Measurements from ENCODE around the gene CABP2. TPM values are rescaled to one million over a fixed set of nuclear protein-coding genes. Genes with fewer than 3 reads are reported as not detected.
"Not testable (repeated sequence)": the region's sequence is repeated elsewhere in the genome, so short reads cannot be mapped to it uniquely, and the experiment has no call there.

Gene CABP2
- total RNA-seq, 1 donor from 2014 or later = not detected

GRCh38 chr11:67539550-67539949, 16.3 kb upstream of the CABP2 start:
- no peak for DNase-seq (ENCODE audit: low read depth)

GRCh38 chr11:67538823-67539505, 15.7 kb upstream of the CABP2 start:
- DNase-seq (ENCODE audit: low read depth) = no peak

- no peak for DNase-seq (ENCODE audit: low read depth)
Measured at GRCh38 chr11:67538306-67538705, 15.1 kb upstream of the CABP2 start.

- no peak for DNase-seq (ENCODE audit: low read depth)
Measured at GRCh38 chr11:67535561-67535960, 12.3 kb upstream of the CABP2 start.

- no peak for DNase-seq (ENCODE audit: low read depth)
Measured at GRCh38 chr11:67534070-67534679, 10.9 kb upstream of the CABP2 start.

- no peak for DNase-seq (ENCODE audit: low read depth)
Measured at GRCh38 chr11:67532889-67533288, 9.6 kb upstream of the CABP2 start.

GRCh38 chr11:67530282-67530592, 7.0 kb upstream of the CABP2 start:
- DNase-seq (ENCODE audit: low read depth) = no peak

- DNase-seq (ENCODE audit: low read depth) = no peak
Measured at GRCh38 chr11:67528376-67528775, 5.1 kb upstream of the CABP2 start.

- DNase-seq (ENCODE audit: low read depth) = no peak
Measured at GRCh38 chr11:67525275-67525976, 2.2 kb upstream of the CABP2 start.

GRCh38 chr11:67524480-67524808, 1.2 kb upstream of the CABP2 start:
- DNase-seq (ENCODE audit: low read depth) = no peak

GRCh38 chr11:67523556-67524479, 572 bp upstream of the CABP2 start:
- DNase-seq (ENCODE audit: low read depth) = no peak

GRCh38 chr11:67522338-67522737, 908 bp downstream of the CABP2 start:
- DNase-seq (ENCODE audit: low read depth) = no peak

- DNase-seq (ENCODE audit: low read depth) = no peak
Measured at GRCh38 chr11:67521924-67522323, 1.3 kb downstream of the CABP2 start.

GRCh38 chr11:67520856-67521824, 2.1 kb downstream of the CABP2 start:
- DNase-seq (ENCODE audit: low read depth) = no peak

- DNase-seq (ENCODE audit: low read depth) = no peak
Measured at GRCh38 chr11:67519726-67520125, 3.5 kb downstream of the CABP2 start.

- DNase-seq (ENCODE audit: low read depth) = no peak
Measured at GRCh38 chr11:67517784-67518552, 5.3 kb downstream of the CABP2 start.

- DNase-seq (ENCODE audit: low read depth) = no peak
Measured at GRCh38 chr11:67516806-67517205, 6.4 kb downstream of the CABP2 start.

- DNase-seq (ENCODE audit: low read depth) = no peak
Measured at GRCh38 chr11:67514116-67514515, 9.1 kb downstream of the CABP2 start.

GRCh38 chr11:67511558-67511957, 11.7 kb downstream of the CABP2 start:
- not testable (repeated sequence) for DNase-seq (ENCODE audit: low read depth)

GRCh38 chr11:67510023-67510345, 13.3 kb downstream of the CABP2 start:
- no peak for DNase-seq (ENCODE audit: low read depth)

Measured in myocyte (in vitro differentiated cells).